ENCODE data around the gene MCTP2.

The MCTP2 gene

DNA sequence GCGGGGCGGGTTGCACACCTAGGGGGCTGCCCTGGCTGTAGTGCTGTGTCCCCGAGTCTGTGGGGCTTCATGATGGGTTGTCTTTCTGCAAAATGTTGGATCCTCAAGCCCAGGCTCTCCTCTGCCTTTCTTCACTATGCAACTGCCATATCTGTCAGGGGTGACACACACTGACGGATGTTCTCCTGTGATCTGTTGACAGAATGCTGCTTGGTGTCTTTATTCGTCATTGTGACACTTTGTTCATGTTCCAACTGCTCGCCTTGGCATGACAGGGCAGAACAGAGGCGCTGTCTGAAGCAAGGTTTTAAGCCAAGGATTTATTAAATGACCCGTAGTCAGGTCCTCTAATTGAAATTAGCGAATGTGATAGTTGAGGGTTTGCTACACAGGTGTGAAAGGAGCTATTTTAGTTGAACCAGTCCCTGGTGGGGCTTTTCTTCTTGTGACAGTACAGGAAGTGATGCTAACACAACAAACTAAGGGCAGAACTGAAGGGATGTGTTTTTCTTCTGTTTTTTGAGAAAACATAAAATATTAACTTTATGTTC, 173.4 kb downstream of the MCTP2 start:
- DNase-seq = no peak

- DNase-seq = no peak
Measured at GRCh38 chr15:94411285-94411684, 179.9 kb downstream of the MCTP2 start.

DNA sequence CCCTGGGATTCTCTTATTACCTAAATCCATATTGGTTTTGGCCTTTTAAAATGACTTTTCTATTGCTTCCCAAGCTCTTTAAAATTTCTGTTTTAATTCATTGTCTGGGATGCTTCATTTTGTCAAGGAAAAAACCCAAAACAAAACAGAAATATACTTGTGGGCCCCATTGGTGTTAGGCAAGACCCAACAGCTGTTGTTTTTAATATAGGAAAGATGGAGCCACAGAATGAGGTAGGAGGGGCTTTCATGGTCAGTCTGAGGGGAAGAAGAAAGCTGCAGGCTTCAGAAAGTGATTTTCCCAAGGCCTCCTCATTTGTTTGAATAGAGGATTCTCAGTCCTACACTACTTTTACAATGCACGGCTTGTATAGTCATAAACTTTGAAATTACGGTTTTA, 180.5 kb downstream of the MCTP2 start:
- no peak for DNase-seq

DNA sequence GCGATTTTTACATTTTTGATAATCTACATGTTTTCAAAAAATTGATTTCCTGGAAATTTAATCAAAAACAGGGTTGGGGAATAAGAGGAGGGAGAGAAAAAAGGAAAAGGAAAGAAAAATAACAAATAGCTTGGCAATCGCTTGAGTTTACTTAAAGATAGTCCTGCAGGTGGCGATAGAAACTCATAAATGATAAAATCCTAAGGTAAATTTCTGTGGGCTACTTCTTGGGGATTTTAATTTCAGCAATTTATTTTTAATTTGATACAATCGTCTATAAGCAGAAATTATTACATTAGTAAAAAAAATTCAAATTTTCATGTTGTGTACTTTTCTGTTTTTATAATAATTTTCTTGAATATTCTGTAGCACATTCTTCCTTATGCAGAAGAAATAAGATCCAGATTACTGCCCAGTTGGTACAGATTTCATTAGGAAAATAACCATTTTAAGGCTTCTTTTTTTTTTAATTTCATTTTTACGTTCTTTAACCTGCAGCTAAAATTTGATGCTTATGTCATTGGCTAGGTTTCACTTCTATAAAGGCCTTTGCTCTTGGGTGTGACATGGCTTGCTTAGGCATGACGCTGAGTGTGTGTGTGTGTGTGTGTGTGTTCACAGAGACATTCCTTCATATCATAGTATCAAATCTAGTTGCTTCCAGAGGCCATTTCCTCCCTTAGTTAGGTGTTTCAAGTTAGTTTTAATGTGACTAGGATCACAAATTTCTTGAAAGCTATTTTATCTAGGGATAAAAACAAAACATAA, 181.8 kb downstream of the MCTP2 start:
- DNase-seq = no peak

- no peak for DNase-seq
Measured at GRCh38 chr15:94414916-94415315, 183.6 kb downstream of the MCTP2 start.

- DNase-seq = no peak
Measured at GRCh38 chr15:94416267-94416666, 184.9 kb downstream of the MCTP2 start.

- DNase-seq = no peak
Measured at GRCh38 chr15:94416820-94417219, 185.5 kb downstream of the MCTP2 start.

DNA sequence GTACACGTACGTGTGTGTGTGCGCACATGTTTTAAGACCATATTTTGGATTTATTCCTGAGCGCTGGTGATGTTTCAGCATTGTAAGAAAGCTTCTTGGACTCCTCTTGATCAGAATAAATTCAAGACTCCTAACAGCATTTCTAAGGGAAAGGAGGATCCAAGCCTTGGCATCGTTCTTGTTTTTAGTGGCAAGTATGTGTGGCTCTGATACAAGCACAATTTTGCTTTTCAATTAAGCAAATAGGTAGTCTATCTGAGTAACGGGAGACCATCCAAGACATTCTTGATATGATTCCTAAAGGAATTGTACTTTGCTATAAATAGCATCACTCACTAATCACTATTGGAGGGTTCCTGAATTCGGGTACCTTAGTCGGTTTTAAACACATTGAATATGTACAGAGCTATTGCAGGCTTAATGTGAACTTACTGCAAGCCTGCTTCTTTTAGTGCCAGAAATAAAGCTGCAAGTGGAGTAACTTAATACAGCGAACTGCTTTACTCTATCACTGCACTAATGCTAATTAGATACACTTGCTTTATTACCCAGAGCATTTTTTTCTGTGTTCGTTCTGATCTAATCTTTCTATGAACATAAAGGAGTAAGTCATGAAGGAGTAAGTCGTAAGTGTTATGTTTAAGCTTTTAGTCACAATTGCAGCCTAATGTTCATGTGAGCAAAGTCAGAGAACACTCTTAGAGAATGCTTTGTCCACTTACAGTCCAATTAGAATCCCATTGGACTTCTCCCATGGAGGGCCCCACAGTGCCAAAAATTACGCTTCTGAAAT, 186.3 kb downstream of the MCTP2 start:
- DNase-seq = no peak

- DNase-seq = no peak
Measured at GRCh38 chr15:94421706-94422105, 190.3 kb downstream of the MCTP2 start.

GRCh38 chr15:94432279-94432678, 200.9 kb downstream of the MCTP2 start:
- DNase-seq = no peak

- DNase-seq = no peak
Measured at GRCh38 chr15:94439158-94439557, 207.8 kb downstream of the MCTP2 start.

DNA sequence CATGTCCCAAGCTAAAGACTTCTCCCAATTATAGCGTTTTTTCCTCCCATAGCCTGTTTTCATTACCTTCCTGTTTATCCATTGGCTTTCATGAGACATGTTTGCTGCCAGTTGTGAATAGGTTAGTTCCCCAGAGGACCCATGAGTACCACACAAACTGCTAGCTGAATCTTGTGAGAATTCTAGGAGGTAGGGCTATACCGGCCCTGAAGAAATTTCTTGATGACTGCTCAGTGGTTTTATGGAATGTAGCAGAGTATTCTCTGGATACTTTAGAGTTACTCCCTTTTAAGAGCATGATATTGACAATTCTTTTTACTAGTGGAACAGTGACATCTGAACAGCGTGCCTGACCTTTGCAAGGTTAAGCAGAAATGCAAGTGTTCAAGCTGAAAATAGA, 210.4 kb downstream of the MCTP2 start:
- DNase-seq = no peak

GRCh38 chr15:94442480-94442879, 211.1 kb downstream of the MCTP2 start:
- DNase-seq = no peak

GRCh38 chr15:94443186-94443585, 211.8 kb downstream of the MCTP2 start:
- DNase-seq = no peak

DNA sequence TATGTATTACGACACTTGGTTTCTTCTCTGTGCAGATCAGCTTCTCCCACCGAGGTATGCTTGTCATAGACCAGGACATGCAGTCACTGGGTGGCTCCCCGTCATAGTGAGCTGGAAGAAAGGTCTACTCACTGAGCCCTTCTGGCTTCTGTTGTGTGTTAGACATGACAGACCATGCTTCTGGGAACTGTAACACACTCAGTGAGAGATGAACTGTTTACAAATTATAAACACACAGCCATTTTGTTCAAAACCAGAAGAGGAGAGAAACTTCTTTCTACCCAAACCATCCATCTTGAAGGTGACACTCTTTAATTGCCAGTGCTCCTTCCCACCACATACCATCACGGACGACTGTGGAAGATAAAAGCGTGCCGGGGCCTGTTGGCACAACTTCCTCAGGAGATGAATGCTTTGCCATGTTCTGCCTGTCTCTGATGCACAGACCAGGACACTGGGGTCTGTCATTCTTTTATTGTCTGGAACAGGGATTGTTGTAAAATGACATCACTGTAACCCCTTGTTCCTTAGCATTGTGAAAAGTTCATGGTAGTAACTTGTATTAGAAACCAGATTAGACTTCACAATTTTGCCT, 214.3 kb downstream of the MCTP2 start:
- no peak for DNase-seq

DNA sequence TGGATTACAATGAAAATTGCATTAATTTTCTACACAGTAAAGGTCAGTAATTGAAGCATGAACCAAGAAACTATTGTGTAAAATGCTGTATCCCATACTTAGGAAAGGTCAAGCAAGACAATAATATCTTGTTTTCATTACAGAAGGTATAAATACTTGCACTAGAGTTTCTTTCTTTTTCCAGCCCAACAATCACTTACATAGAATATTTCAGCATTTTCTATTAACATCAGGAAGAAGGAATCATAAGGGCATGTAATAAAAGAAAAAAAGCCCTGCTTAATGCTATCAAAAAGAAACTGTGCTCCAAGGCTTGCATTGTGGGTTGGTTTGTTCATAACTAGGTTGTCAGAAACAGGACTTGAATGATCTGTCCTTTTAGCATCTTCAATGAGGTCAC, 215.1 kb downstream of the MCTP2 start:
- no peak for DNase-seq

DNA sequence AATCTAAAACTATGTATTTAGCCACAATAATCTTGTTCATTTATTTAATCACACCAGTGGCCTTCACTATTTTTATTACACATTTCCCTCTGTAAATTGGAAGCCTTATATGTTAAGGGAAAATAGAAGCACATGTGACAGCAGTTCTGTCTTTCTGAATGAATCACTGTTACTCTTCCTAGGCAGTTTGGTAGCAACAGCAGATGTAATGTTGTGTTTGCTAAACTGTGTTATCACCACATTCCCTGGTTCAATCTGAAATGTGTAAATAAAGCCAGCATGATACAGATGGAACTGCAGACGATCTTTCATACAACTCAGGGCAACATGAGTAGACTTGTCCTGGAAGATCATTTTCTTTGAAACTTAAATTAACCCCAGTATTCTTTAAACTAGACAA, 220.1 kb downstream of the MCTP2 start:
- DNase-seq = no peak

DNA sequence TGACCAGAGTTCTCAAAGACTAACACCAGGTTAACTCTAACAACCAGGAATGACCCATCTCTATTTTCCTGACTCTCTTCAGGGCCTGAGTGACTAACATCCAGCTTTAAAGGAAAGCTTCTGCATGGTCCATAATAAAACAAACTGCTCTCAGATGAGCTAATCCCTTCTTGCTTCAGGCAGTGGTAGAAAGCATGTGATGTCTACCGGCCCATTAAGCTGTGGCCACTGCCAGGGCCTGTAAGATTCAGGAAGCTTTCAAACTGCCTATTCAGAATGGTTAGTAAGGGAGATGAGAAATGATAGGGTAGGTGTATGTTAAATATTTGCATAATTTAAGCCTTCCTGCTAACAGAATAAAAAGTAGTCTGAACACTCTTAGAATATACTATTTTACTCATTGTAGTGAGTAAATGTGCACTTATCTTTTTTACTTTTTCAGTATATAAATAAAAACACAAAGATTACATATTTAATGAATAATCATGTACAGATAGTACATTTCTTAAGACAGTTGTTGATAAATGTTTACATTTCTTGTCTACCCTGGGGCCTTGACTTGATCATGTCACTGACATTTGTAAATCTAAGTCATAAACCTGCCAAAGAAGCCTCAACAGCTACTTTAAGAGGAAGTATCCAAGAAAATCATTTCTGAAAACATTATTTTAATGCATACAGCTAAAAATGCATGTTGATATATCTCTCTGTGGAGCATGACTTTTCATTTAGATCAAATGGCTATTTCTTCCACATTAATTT, 222.0 kb downstream of the MCTP2 start:
- no peak for DNase-seq

DNA sequence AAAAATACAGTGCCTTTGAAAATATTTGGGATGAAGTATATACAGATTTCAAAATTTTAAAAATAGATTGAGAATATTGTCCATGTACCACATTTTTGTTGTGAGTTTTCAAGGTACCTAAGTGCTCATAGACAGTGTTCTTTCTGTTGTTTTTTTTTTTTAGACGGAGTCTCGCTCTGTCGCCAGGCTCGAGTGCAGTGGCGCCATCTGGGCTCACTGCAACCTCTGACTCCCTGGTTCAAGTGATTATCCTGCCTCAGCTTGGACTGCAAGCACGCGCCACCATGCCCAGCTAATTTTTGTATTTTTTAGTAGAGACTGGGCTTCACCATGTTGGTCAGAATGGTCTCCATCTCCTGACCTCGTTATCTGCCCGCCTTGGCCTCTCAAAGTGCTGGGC, 223.9 kb downstream of the MCTP2 start:
- no peak for DNase-seq

GRCh38 chr15:94456226-94456625, 224.9 kb downstream of the MCTP2 start:
- no peak for DNase-seq

DNA sequence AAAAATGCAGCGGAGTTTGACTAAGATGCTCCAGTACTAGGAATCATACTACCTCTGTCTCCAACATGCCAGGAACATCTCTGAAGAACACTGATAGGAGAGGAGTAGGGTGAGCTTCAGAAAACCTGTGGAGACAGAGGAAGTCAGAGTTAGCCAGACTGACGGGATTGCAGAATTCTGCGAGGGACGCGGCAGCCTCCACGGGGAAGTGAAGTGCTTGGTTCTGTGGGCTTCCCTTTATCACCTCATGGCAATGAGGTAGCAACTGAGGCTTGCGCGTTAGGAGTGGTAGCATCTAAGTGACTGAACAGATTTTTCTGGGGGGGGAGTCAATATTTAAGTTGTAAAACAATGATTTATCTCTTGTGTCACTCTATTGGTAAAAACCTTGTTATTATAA, 226.3 kb downstream of the MCTP2 start:
- no peak for DNase-seq

DNA sequence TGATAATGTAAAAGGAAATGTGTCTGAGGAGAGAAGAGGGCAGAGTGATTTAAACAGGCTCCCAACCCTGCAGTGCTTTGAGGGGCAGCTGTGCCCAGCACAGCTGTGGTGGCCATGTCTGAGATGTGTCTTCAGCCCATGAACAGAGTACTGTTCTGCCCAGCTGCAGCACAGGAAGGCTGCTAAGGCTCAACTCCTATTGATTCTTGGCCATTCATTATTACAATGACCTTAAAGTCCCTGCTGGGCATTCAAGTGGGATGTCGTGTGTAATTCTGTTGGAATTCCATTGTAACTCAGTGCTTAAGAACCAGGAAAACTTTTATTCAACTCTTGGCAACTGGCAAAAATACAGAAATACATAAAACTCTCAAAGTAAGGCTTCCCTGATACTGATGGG, 229.3 kb downstream of the MCTP2 start:
- no peak for DNase-seq

DNA sequence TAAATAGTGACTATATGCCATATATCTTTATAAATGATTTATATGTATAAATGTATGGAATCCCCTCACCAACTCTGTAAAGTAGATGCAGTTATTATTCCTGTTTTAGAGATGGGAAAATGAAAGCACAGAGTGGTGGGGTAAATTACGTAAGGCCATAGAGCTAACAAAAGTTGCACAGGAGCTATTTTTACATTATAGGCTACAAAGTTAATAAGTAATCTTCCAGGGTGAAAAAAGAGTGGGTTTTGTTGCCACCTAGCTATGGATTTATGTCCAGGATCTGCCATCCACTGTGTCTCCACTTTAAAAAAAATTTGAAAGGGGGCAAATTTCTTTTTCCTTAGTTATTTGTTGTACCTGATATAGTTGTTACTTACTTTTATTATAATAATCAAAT, 235.7 kb downstream of the MCTP2 start:
- DNase-seq = no peak

Data from stimulated activated CD4-positive, alpha-beta T cell treated with anti-CD3 and anti-CD28 coated beads, Interleukin-12 subunit alpha, Interleukin-12 subunit beta, amount 100 ng/mL, for 4 hours (primary cell).